ENCODE data around the gene MOBP. TPM values are rescaled to one million over a fixed set of nuclear protein-coding genes. Genes with fewer than 3 reads are reported as not detected.

MOBP gene
- total and polyA plus RNA-seq, 7 donors = 0.01 to 0.09 TPM; not detected in 5

GRCh38 chr3:39513791-39514369 lies 46.4 kb downstream of the MOBP start:
- intact Hi-C loops (cut with DNase I) = no loop called here
- Histone ChIP-seq H3K4me1 (no peaks in the 10 kb centered on the region), H3K27me3 (ENCODE audit: insufficient read depth in 3 of 3, low read length in 2 of 3) (peaks cover 0 to 3% (median 0%) of the 10 kb centered on the region in 3 donors), H3K27ac (no peak overlapping the region), H3K4me3 (no peak overlapping the region), H3K9me3 (no peaks in the 10 kb centered on the region), H3K36me3 (ENCODE audit: insufficient read depth in 1 of 2, low read depth in 1 of 2) (no peaks in the 10 kb centered on the region)
- 59 to 62% (median 59%) methylated on average over 3 of the region's 3 CpGs for WGBS, 3 donors
- no peak for ATAC-seq
- DNase-seq = no peak
- TF ChIP-seq CTCF (IDR thresholded peaks at IDR 0.05) = no peak

GRCh38 chr3:39515681-39516441 lies 48.4 kb downstream of the MOBP start:
- Histone ChIP-seq H3K9me3 (no peaks in the 10 kb centered on the region), H3K27me3 (ENCODE audit: insufficient read depth in 3 of 3, low read length in 2 of 3) (peaks cover 0 to 3% (median 0%) of the 10 kb centered on the region in 3 donors), H3K36me3 (ENCODE audit: insufficient read depth in 1 of 2, low read depth in 1 of 2) (no peaks in the 10 kb centered on the region), H3K4me1 (no peaks in the 10 kb centered on the region), H3K4me3 (no peak overlapping the region), H3K27ac (no peak overlapping the region)
- ATAC-seq (no peak), DNase-seq (no peak)
- no peak for TF ChIP-seq CTCF (IDR thresholded peaks at IDR 0.05)
- intact Hi-C loops (cut with DNase I) = no loop called here
- 59 to 65% (median 59%) methylated on average over 11 of the region's 11 CpGs for WGBS, 3 donors

- no peak for TF ChIP-seq CTCF (IDR thresholded peaks at IDR 0.05)
- Histone ChIP-seq H3K27ac (no peak overlapping the region), H3K4me3 (no peak overlapping the region), H3K27me3 (ENCODE audit: insufficient read depth in 3 of 3, low read length in 2 of 3) (peaks cover 0 to 3% (median 0%) of the 10 kb centered on the region in 3 donors), H3K9me3 (peaks cover 2% of the 10 kb centered on the region), H3K4me1 (no peaks in the 10 kb centered on the region), H3K36me3 (ENCODE audit: insufficient read depth in 1 of 2, low read depth in 1 of 2) (no peaks in the 10 kb centered on the region)
- 44 to 66% (median 61%) methylated on average over 2 of the region's 2 CpGs for WGBS, 3 donors
- intact Hi-C loops (cut with DNase I) = no loop called here
- DNase-seq (no peak), ATAC-seq (no peak)
Measured at GRCh38 chr3:39519103-39519502, 51.6 kb downstream of the MOBP start.

- no peak for TF ChIP-seq CTCF (IDR thresholded peaks at IDR 0.05)
- 62 to 75% (median 73%) methylated on average over 3 of the region's 3 CpGs for WGBS, 3 donors
- peaks cover 0 to 3% (median 0%) of the 10 kb centered on the region in 3 donors for H3K27me3 ChIP-seq (ENCODE audit: insufficient read depth in 3 of 3, low read length in 2 of 3)
- no peaks in the 10 kb centered on the region for H3K4me1 ChIP-seq
- H3K36me3 ChIP-seq (ENCODE audit: insufficient read depth in 1 of 2, low read depth in 1 of 2) = no peaks in the 10 kb centered on the region
- no peak overlapping the region for H3K4me3 ChIP-seq
- no peak for ATAC-seq
- peaks cover 4% of the 10 kb centered on the region for H3K9me3 ChIP-seq
- no peak overlapping the region for H3K27ac ChIP-seq
- DNase-seq = no peak
- intact Hi-C loops (cut with DNase I) = no loop called here
Measured at GRCh38 chr3:39519554-39520288, 52.2 kb downstream of the MOBP start.
